ENCODE measurements around the gene NRXN3.

NRXN3 gene

DNA sequence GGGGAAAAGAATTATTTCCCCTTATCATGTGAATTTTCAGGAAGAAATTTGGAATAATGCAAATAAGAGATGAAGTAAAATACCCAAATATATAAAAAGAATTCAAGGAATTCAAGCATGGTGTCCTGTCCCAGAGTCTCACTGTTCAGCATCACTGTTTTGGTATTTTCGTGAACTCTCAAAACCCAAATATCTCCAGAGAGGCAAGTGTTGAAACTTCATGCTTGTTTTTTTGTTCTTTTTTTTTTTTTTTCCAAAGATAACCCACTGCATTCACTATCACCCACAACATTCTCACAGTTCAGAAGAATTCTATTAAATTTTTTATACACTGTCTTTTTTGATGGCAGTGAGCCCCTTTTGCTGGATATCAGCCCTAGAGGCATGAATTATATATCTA is 1686.2 kb downstream of the NRXN3 start:
- no peak for DNase-seq (ENCODE audit: low read depth in 2 of 2)

DNA sequence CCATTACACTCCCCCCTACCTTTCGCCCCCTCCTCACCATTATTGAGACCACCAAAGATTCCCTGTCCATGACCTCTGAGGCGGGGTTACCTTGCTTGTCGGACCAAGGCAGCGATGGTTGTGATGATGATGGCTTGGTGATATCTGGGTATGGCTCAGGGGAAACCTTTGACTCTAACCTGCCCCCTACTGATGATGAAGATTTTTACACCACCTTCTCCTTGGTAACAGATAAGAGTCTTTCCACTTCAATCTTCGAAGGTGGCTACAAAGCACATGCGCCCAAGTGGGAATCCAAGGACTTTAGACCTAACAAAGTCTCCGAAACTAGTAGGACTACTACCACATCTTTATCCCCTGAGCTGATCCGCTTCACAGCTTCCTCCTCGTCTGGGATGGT is 1690.9 kb downstream of the NRXN3 start:
- DNase-seq (ENCODE audit: low read depth in 2 of 2), result no peak

DNA sequence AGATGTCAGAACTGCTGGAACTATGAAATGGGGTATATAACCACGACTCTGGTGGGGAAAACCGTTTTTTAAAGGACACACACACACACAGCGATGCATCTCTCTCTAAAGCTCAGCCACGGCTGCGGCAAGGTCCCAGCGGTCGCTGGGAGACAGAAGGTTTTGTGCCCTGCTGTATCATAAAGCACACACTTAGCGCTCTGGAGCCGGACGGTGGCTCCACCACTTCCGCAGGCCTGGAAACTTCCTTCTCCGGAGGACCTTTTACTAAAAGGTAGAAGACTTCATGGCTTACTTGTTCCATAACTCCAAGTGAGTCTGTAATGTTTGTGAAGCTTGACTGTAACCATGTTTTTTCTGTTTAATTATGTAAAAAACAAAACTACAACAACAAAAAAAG is 1691.9 kb downstream of the NRXN3 start:
- no peak for DNase-seq (ENCODE audit: low read depth in 2 of 2)

DNA sequence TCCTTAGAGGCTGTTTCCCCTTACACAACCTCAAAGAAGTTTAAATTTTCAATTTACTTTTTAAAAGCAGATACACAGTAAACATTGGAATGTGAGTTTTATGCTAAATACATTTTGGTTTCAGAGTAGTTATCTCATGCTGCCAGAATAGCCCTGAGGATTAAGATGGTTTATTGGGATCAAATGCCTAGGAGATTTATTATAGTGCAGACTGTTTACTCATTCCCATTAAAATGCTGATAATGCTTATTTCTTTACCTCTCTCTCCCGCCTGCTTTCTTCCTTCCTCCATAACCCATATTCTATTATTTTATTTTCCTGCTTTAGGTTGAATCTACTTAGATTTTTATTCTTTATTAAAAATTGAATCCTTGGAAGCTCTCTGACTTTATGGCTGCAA is 1701.0 kb downstream of the NRXN3 start:
- DNase-seq (ENCODE audit: low read depth in 2 of 2), result no peak

- no peak for DNase-seq (ENCODE audit: low read depth in 2 of 2)
Measured at GRCh38 chr14:79878229-79878628, 1708.1 kb downstream of the NRXN3 start.

GRCh38 chr14:79878785-79879184 is 1708.6 kb downstream of the NRXN3 start:
- no peak for DNase-seq (ENCODE audit: low read depth in 2 of 2)

- no peak for DNase-seq (ENCODE audit: low read depth in 2 of 2)
Measured at GRCh38 chr14:79881299-79881698, 1711.1 kb downstream of the NRXN3 start.

- DNase-seq (ENCODE audit: low read depth in 2 of 2), result no peak
Measured at GRCh38 chr14:79890527-79890926, 1720.4 kb downstream of the NRXN3 start.

DNA sequence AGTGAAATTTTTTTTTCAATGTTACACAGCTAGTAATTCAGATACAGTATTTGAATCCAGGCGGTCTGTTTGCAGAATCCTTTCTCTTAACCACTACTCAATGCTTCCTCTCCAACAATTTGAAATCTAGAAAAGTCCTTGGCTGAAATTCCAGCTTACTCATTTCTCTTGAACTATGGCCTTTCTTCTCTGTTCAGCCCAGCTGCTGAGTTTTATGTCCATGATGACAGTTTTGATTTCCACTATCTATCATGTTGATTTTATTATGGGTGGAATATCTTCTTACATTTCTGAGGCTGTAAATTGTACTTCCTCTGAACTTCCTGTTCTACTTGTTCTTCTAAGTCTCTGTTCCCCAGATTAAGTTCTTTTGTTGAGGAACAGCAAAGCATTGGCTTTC is 1725.8 kb downstream of the NRXN3 start:
- DNase-seq (ENCODE audit: low read depth in 2 of 2), result no peak

GRCh38 chr14:79899610-79900009 is 1729.4 kb downstream of the NRXN3 start:
- DNase-seq (ENCODE audit: low read depth in 2 of 2), result no peak

GRCh38 chr14:79904497-79904896 is 1734.3 kb downstream of the NRXN3 start:
- no peak for DNase-seq (ENCODE audit: low read depth in 2 of 2)

DNA sequence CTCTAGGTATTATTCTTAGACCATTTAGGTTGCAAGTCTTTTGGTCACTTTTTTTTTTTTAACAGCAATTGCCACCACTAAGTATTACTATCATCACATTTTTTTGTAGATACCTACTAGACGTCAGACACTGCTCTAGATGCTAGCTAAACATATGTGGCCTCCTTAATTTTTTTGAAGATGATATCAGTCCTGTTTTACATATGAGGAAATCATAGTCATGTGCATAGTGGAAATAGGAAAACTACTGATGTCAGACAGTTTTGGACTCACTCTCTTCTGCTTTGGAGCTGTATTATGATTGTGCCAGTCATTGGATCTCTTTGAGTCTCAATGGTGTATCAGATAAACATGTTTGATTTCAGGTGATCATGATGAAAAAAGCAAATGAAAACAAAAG is 1736.8 kb downstream of the NRXN3 start:
- no peak for DNase-seq (ENCODE audit: low read depth in 2 of 2)

- DNase-seq (ENCODE audit: low read depth in 2 of 2), result no peak
Measured at GRCh38 chr14:79910086-79910485, 1739.9 kb downstream of the NRXN3 start.

GRCh38 chr14:79911744-79912143 is 1741.6 kb downstream of the NRXN3 start:
- no peak for DNase-seq (ENCODE audit: low read depth in 2 of 2)

- no peak for DNase-seq (ENCODE audit: low read depth in 2 of 2)
Measured at GRCh38 chr14:79914595-79914994, 1744.4 kb downstream of the NRXN3 start.

GRCh38 chr14:79915406-79915805 is 1745.2 kb downstream of the NRXN3 start:
- DNase-seq (ENCODE audit: low read depth in 2 of 2), result no peak

GRCh38 chr14:79916281-79916680 is 1746.1 kb downstream of the NRXN3 start:
- DNase-seq (ENCODE audit: low read depth in 2 of 2), result no peak

- no peak for DNase-seq (ENCODE audit: low read depth in 2 of 2)
Measured at GRCh38 chr14:79916892-79917291, 1746.7 kb downstream of the NRXN3 start.

Data from stimulated activated CD4-positive, alpha-beta T cell treated with anti-CD3 and anti-CD28 coated beads, Interleukin-1b, Interleukin-23, amount 100 ng/mL, for 1 hour (primary cell).